ENCODE measurements around the gene CD28. TPM values are rescaled to one million over a fixed set of nuclear protein-coding genes. Genes with fewer than 3 reads are reported as not detected.

CD28 gene
- total and polyA plus RNA-seq, 2 donors (not counting 1 experiment from before 2014, with no cell fraction given), result 0.03 TPM; not detected in 1

DNA sequence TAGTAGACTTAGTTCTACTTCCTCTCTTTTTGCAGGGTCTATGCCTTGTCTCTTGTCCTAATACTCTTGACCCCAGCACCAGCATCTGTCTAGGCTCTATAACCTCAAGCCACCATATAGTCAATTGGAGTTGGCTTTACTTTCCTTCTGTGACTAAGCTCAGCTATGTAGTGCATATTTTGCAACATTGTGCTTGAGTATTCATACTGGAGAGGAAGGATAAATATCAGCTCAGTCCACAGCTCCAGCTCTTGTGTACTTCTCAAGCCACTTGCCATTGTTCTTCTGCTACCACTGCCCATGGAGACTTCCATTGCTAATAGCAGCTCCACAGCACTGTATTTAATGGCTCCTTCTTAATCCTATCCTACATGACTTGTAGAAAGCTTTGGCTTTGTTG lies 35.5 kb upstream of the CD28 start:
- no peak for TF ChIP-seq EZH2 (IDR thresholded peaks at IDR 0.05; ENCODE audit: low read length, missing control alignments)
- TF ChIP-seq, protein P1, sequence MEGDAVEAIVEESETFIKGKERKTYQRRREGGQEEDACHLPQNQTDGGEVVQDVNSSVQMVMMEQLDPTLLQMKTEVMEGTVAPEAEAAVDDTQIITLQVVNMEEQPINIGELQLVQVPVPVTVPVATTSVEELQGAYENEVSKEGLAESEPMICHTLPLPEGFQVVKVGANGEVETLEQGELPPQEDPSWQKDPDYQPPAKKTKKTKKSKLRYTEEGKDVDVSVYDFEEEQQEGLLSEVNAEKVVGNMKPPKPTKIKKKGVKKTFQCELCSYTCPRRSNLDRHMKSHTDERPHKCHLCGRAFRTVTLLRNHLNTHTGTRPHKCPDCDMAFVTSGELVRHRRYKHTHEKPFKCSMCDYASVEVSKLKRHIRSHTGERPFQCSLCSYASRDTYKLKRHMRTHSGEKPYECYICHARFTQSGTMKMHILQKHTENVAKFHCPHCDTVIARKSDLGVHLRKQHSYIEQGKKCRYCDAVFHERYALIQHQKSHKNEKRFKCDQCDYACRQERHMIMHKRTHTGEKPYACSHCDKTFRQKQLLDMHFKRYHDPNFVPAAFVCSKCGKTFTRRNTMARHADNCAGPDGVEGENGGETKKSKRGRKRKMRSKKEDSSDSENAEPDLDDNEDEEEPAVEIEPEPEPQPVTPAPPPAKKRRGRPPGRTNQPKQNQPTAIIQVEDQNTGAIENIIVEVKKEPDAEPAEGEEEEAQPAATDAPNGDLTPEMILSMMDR (conservative IDR thresholded peaks at IDR 0.05 in 1 of 2, IDR thresholded peaks at IDR 0.05 in 1 of 2; ENCODE audit: low read depth in 1 of 2, low read length in 2 of 2), result no peak

DNA sequence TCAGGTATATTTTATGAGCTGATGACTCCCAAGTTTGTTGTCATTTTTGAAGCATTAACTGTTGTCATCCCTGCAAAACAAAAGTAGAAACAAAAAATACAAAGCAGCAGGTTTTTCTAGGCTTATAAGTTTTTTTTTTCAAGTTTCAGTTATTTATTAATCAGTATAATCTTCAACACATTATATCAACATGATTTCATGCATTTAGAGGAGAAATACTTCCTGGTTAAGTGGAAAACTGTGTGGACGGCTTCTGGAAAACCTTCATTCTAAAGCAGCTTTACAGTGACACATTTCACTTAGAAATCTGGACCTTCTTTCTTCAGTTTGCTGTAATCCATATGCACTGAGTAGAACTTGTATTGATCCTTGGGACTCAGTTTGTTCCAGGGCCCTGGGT lies 34.6 kb upstream of the CD28 start:
- no peak overlapping the region for H3K4me2 ChIP-seq (ENCODE audit: extremely low read depth, insufficient read depth, low read length)
- H2AFZ ChIP-seq (ENCODE audit: low read length), result no peak overlapping the region
- no peaks in the 10 kb centered on the region for H3K9me3 ChIP-seq (ENCODE audit: control insufficient read depth, insufficient read depth, low read depth, low read length)
- H3K36me3 ChIP-seq (ENCODE audit: control insufficient read depth, insufficient read depth, low read length), result no peaks in the 10 kb centered on the region
- TF ChIP-seq, protein P1 (conservative IDR thresholded peaks at IDR 0.05 in 1 of 2, IDR thresholded peaks at IDR 0.05 in 1 of 2; ENCODE audit: low read depth in 1 of 2, low read length in 2 of 2), result no peak
- TF ChIP-seq EZH2 (IDR thresholded peaks at IDR 0.05; ENCODE audit: low read length, missing control alignments), result no peak
- H3K9ac ChIP-seq (ENCODE audit: insufficient read depth, low read length), result no peak overlapping the region
- no peak overlapping the region for H3K27ac ChIP-seq (ENCODE audit: insufficient read depth, low read length)
- no peaks in the 10 kb centered on the region for H3K79me2 ChIP-seq (ENCODE audit: control insufficient read depth, insufficient read depth, low read length)
- DNase-seq (ENCODE audit: low read depth in 2 of 2), result no peak
- no peaks in the 10 kb centered on the region for H3K4me1 ChIP-seq (ENCODE audit: control insufficient read depth, extremely low read depth, insufficient read depth, low read length)
- no peaks in the 10 kb centered on the region for H4K20me1 ChIP-seq (ENCODE audit: control insufficient read depth, extremely low read depth, insufficient read depth, low read length)
- H3K4me3 ChIP-seq (replicated peaks in 1 of 4; ENCODE audit: control extremely low read depth in 1 of 4, insufficient read depth in 1 of 4, low read depth in 3 of 4, low read length in 4 of 4), result no peak overlapping the region
- H3K27me3 ChIP-seq (ENCODE audit: control insufficient read depth, insufficient read depth, low read length), result no peaks in the 10 kb centered on the region

More for the DNA sequence above, 35.5 kb upstream of the CD28 start:
- Histone ChIP-seq H3K4me1 (ENCODE audit: control insufficient read depth, extremely low read depth, insufficient read depth, low read length) (no peaks in the 10 kb centered on the region), H3K4me3 (replicated peaks in 1 of 4; ENCODE audit: control extremely low read depth in 1 of 4, insufficient read depth in 1 of 4, low read depth in 3 of 4, low read length in 4 of 4) (no peak overlapping the region), H3K79me2 (ENCODE audit: control insufficient read depth, insufficient read depth, low read length) (no peaks in the 10 kb centered on the region), H4K20me1 (ENCODE audit: control insufficient read depth, extremely low read depth, insufficient read depth, low read length) (no peaks in the 10 kb centered on the region), H3K36me3 (ENCODE audit: control insufficient read depth, insufficient read depth, low read length) (no peaks in the 10 kb centered on the region), H2AFZ (ENCODE audit: low read length) (no peak overlapping the region), H3K4me2 (ENCODE audit: extremely low read depth, insufficient read depth, low read length) (no peak overlapping the region), H3K9ac (ENCODE audit: insufficient read depth, low read length) (no peak overlapping the region), H3K27me3 (ENCODE audit: control insufficient read depth, insufficient read depth, low read length) (no peaks in the 10 kb centered on the region), H3K27ac (ENCODE audit: insufficient read depth, low read length) (no peak overlapping the region), H3K9me3 (ENCODE audit: control insufficient read depth, insufficient read depth, low read depth, low read length) (no peaks in the 10 kb centered on the region)
- peak; percentile 35 for DNase-seq (ENCODE audit: low read depth in 2 of 2)

DNA sequence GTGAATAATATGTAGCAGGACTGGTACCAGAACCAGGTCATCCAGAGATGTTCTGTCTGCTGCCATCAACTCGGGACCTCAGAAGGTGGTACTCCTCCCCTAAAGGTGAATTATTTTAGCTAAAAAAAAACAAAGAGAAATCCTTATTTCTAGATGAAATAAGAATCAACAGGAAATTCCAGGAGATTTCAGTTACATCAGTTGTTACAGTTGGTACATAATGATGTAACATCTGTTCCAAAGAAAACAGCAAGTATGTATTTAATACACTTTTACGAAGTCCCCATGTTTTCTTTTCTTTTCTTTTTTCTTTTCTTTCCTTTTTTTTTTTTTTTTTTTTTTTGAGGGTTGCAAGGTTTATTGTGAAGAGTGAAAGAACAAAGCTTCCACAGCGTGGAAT lies 33.6 kb upstream of the CD28 start:
- TF ChIP-seq EZH2 (IDR thresholded peaks at IDR 0.05; ENCODE audit: low read length, missing control alignments), result no peak
- TF ChIP-seq, protein P1 (conservative IDR thresholded peaks at IDR 0.05 in 1 of 2, IDR thresholded peaks at IDR 0.05 in 1 of 2; ENCODE audit: low read depth in 1 of 2, low read length in 2 of 2), result no peak
- Histone ChIP-seq H3K4me1 (ENCODE audit: control insufficient read depth, extremely low read depth, insufficient read depth, low read length) (no peaks in the 10 kb centered on the region), H3K4me2 (ENCODE audit: extremely low read depth, insufficient read depth, low read length) (no peak overlapping the region), H3K9ac (ENCODE audit: insufficient read depth, low read length) (no peak overlapping the region), H2AFZ (ENCODE audit: low read length) (no peak overlapping the region), H3K36me3 (ENCODE audit: control insufficient read depth, insufficient read depth, low read length) (no peaks in the 10 kb centered on the region), H4K20me1 (ENCODE audit: control insufficient read depth, extremely low read depth, insufficient read depth, low read length) (no peaks in the 10 kb centered on the region), H3K27ac (ENCODE audit: insufficient read depth, low read length) (no peak overlapping the region), H3K9me3 (ENCODE audit: control insufficient read depth, insufficient read depth, low read depth, low read length) (no peaks in the 10 kb centered on the region), H3K79me2 (ENCODE audit: control insufficient read depth, insufficient read depth, low read length) (no peaks in the 10 kb centered on the region), H3K27me3 (ENCODE audit: control insufficient read depth, insufficient read depth, low read length) (no peaks in the 10 kb centered on the region), H3K4me3 (replicated peaks in 1 of 4; ENCODE audit: control extremely low read depth in 1 of 4, insufficient read depth in 1 of 4, low read depth in 3 of 4, low read length in 4 of 4) (no peak overlapping the region)
- peak in 1 of 2 donors; percentile 22 for DNase-seq (ENCODE audit: low read depth in 2 of 2)
